ENCODE measurements around the gene SLC25A43.
"Not testable (repeated sequence)": the region's sequence is repeated elsewhere in the genome, so short reads cannot be mapped to it uniquely, and the experiment has no call there.

SLC25A43 gene
- 24.3 to 57.2 (median 46.2) reads per million in 18 experiments for total RNA-seq

DNA sequence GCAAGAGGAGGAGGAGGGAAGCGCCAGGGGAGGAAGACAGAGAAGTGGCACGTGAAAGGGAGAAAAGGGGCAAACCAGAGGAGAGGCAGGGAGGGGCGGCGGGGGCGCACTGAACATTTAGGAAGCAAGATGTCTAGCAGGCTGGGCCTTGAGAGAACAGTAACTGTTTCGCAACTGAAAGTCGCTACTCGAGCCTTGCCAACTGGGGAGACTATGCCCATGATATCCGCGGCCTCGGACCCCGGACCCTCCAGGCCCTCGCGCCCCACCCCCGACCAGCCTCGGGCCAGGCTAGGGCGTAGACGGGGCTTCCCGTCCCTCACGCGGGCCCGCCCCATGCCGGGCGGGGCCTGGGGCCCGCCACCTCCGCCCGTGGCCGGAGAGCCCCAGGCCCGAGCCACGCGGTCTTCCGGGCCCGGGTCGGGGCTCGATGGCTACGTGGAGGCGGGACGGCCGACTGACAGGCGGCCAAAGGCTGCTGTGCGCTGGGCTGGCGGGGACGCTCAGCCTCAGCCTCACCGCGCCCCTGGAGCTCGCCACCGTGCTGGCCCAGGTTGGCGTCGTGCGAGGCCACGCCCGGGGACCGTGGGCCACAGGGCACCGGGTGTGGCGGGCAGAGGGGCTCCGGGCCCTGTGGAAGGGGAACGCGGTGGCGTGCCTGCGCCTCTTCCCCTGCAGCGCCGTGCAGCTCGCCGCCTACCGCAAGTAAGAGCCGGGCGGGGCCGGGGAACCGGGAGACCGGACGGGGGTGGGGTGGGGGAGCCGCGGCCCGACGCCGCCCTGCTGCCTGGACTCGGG, at the start of gene SLC25A43:
SLC25A43 (plus strand) TSS at position 363 of the 798 bp plus-strand sequence; CDS start at position 431, 68 bp downstream.
- peak; percentile 41 to 60 for DNase-seq

DNA sequence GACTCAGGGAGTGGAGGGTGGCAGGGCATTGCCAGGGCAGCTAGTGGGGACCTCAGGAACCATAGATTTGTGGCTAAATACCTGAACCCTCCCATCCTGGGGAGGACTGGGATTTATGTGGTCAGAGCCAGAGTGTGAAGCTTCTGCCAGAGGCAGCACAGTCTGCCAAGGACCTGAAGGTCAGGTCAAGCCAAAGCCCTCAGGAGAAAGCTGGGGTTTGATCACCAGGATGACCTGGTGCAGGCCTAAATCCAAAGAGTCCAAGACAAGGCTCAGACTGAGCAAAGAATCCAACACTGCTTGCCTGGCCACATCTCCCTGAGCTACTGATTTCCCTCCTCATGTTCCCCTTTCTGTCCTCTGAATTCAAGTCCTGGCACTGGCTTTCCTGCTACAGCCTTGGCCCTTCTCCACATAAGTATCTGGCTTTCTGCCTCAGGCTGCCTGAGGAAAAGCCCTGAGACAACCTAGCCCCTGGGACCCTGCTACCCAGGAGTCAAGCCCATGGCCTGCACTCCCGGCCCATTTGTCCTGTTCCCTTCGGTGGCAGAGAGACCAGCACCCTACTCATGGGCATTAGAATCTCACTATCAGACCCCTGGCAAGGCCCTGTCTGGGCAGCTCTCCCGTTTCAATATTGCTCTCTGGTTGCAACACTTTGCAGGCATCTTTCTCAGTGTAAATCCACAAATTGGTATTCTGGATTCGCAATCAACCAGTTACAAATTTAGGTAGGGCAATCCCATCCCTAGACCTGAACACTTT, 39.3 kb upstream of the SLC25A43 start:
- no peak for DNase-seq

DNA sequence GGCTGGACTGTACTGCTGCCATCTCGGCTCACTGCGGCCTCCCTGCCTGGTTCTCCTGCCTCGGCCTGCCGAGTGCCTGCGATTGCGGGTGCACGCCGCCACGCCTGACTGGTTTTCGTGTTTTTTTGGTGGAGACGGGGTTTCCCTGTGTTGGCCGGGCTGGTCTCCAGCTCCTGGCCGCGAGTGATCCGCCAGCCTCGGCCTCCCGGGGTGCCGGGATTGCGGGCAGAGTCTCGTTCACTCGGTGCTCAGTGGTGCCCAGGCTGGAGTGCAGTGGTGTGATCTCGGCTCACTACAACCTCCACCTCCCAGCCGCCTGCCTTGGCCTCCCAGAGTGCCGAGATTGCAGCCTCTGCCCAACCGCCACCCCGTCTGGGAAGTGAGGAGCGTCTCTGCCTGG, 37.7 kb upstream of the SLC25A43 start:
- not testable (repeated sequence) for DNase-seq

DNA sequence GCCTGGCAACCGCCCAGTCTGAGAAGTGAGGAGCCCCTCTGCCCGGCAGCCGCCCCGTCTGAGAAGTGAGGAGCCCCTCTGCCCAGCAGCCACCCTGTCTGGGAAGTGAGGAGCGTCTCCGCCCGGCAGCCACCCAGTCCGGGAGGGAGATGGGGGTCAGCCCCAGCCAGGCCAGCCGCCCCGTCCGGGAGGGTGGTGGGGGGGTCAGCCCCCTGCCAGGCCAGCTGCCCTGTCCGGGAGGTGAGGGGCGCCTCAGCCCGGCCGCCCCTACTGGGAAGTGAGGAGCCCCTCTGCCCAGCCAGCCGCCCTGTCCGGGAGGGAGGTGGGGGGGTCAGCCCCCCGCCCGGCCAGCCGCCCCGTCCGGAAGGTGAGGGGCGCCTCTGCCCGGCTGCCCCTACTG, 37.1 kb upstream of the SLC25A43 start:
- not testable (repeated sequence) for DNase-seq

DNA sequence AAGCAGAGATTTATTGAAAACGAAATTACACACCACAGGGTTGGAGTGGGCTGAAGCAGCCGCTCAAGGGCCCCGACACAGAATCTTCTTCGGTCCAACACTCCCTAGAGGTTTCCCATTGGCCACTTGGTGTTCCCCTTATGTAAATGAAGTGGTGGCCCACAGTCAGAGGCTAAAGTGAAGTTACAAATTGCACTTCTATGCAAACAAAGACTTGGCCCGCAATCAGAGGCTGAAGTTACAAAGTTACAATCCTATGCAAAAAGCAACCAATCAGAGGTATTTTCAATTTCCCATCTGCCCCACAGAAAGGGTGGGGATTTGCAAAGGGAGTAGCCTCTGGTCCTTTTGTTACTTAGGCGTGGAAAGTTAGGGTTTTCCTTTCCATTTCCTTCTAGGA, 35.7 kb upstream of the SLC25A43 start:
- DNase-seq: no peak

DNA sequence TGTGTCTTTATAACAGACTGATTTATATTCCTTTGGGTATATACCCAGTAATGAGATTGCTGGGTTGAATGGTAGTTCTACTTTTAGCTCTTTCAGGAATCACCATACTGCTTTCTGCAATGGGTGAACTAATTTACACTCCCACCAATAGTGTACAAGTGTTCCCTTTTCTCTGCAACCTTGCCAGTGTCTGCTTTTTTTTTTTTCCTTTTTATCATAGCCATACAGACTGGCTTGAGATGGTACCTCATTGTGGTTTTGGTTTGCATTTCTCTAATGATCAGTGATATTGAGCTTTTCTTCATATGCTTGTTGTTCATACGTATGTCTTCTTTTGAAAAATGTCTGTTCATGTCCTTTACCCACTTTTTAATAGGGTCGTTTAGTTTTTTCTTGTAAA, 27.3 kb upstream of the SLC25A43 start:
- DNase-seq: not testable (repeated sequence)

DNA sequence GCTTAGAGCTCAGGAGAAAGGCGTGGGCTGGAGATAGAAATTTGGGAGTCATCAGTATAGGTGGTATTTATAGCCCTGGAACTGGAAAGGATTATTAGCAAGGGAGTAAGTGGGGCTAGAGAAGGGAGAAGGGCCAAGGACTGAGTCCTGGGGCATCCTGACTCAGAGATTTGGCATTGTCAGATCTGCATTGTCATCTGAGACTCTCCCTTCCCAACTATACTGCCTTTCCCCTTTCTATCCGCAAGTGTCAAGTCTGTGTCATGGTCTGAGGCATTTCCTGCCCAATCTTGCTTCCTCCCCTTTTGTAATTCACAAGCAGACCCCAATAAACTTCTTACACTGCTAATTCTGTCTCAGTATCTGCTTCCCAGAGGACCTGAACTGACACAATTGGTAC, 24.4 kb upstream of the SLC25A43 start:
- no peak for DNase-seq

DNA sequence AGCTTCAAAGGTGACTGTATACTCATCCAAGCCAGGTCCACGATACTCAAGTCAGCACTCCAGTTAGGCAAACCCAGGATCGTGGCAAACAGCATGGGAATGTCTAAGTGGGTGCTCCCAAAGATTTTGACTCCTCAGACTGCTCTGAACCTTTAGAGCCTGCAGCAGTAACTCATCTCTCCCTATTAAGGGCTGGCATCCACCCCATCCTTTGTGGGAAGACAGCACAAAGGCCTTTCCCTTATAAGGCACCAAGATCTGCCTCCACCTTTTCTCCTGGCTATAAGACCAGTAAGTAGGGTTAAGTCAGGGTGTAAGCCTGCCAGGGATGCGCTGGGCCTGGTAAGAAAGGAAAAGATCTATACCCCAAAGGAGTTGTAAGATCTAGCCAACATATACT, 23.6 kb upstream of the SLC25A43 start:
- no peak for DNase-seq

DNA sequence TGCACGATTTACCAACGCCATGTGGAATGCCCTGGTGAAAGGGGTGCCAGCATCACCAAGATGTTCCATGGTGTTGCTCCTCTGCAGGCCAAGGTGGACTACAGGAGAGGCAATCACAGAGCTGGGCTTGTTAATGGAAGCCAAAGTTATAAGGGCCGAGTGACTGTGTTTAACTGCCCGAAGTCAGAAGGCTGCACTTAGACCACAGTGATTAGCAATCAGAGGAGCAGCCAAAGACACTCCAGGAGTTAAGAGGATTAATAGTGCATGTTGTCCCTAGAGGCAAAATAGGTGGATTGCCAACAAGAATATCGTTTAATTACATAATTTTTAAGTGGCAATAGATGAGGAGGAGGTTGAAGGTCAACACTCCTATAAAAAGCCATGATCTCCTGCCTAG, 22.8 kb upstream of the SLC25A43 start:
- no peak for DNase-seq

DNA sequence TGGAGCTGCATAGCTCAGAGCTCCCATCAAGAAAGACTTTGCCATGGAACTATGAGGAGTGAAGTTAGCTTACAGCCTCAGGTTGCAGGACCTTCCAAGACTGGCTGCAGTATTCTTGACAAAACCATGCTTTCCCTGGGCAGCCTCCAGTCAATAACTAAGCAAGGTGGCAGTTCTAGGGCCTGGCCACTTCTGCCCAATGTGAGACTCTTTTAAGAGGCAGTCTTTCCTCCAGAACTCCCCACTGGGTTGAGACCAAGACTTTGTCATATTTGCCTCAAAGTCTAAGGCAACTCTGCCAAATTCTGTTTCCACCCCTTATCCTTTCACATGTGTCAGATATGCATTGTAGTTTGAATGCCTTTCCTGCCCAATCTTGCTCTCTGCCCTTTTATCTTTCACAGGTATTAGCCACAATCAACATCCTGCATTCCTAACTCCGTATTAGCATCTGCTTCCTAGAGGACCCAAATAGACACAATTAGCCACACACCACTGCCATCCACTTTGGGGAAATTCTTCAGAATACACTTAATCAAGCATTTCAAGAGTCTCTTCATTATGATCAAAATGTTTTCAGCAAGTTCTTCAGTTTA, 17.7 kb upstream of the SLC25A43 start:
- no peak for DNase-seq

DNA sequence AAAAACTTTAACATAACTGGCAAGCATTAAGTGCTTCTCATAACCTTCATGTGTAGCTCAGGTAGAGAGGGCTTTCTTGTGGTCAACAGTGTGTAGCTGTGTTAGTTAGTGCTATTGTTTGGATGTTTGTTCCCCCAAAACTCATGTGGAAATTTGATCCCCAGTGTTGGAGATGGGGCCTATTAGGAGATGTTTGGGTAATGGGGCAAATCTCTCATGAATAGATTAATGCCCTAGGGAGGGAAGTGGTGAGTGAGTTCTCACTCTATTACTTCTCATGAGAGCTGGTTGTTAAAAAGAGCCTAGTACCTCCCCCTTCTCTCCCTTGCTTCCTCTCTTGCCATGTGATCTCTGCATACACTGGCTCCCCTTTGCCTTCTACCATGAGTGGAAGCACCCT, 16.5 kb upstream of the SLC25A43 start:
- DNase-seq: no peak

DNA sequence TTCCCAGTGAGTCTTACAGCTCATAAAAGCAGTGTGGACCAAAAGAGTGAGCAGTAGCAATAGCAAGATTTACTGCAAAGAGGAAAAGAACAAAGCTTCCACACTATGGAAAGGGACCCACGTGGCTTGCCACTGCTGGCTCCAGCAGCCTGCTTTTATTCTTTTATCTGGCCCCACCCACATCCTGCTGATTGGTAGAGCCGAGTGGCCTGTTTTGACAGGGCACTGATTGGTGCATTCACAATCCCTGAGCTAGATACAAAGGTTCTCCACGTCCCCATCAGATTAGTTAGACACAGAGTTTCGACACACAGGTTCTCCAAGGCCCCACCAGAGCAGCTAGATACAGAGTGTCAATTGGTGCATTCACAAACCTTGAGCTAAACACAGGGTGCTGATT, 12.5 kb upstream of the SLC25A43 start:
- DNase-seq: not testable (repeated sequence)

DNA sequence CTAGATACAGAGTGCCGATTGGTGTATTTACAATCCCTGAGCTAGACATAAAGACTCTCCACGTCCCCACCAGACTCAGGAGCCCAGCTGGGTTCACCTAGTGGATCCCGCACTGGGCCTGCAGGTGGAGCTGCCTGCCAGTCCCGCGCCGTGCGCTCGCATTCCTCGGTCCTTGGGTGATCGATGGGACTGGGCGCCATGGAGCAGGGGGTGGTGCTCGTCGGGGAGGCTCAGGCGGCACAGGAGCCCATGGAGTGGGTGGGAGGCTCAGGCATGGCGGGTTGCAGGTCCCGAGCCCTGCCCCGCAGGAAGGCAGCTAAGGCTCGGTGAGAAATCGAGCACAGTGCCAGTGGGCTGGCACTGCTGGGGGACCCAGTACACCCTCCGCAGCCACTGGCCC, 11.7 kb upstream of the SLC25A43 start:
- not testable (repeated sequence) for DNase-seq

DNA sequence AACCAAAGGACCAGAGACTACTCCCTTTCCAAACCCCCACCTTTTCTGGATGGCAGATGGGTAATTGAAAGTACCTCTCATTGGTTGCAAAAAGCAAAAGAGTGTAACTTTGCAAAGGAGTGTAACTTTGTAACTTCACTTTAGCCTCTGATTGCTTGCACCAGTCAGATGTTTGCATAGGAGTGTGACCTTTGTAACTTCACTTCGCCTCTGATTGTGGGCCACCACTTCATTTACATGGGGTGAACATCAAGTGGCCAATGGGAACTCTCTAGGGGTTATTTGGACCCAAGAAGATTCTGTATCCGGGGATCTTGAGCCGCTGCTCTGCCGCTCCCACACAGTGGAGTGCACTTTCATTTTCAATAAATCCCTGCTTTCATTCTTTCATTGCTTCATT, 9.9 kb upstream of the SLC25A43 start:
- DNase-seq: no peak

DNA sequence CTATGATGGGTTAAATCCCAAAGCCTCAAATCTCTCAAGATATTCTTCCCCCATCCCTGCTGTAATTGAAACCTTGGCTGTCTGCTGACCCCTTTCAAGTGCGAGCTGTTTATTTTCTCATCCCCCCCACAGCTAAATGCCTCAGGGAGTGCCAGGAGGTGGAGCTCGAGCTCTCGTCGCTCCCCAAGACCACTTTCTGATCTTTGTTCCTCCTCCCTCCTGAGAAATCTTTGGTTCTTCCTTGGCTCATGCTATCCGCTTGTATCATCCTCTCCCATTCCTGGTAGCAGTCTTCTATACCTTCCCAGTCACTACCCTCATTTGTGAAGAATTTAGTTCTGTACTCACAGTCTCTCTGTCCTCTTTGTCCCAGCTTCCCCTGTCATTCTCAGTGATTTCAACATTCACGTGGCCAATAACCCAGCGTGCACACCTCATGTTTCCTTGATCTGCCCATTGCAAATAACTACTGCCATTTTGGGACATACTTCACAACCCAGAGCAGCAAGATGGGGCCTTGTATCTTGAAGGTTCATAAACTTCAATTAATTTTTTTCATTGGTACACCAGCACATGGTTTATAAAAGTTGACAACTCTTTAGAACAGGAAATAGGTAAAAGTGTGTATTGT, 9.2 kb upstream of the SLC25A43 start:
- no peak for DNase-seq

DNA sequence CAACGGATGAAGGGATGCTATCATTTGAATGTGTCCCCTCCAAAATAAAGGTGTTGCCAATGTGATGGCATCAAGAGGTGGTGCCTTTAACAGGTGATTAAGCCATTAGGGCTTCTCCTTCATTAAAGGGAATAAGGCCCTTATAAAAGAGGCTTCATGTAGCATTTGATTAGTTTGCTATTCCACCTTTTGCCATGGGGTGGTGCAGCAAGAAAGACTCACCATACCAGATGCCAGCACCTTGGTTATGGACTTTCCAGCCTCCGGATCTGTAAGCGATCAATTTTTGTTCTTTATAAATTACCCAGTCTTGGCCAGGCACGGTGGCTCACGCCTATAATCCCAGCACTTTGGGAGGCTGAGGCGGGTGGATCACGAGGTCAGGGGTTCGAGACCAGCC, 7.9 kb upstream of the SLC25A43 start:
- peak in 1 of 2 donors; percentile 20 for DNase-seq

DNA sequence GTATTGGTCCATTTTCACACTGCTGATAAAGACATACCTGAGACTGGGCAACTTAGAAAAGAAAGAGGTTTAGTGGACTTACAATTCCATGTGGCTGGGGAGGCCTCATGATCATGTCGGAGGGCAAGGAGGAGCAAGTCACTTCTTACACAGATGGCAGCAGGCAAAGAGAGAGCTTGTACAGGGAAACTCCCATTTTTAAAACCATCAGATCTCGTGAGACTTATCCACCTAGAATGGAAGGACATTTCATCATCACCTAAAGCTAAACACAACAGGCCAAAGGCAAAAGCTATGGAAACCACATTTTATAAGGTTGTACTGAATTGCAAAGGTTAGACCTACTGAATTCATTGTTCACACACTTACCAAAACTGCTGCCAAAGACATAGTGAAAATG, 6.0 kb upstream of the SLC25A43 start:
- no peak for DNase-seq

DNA sequence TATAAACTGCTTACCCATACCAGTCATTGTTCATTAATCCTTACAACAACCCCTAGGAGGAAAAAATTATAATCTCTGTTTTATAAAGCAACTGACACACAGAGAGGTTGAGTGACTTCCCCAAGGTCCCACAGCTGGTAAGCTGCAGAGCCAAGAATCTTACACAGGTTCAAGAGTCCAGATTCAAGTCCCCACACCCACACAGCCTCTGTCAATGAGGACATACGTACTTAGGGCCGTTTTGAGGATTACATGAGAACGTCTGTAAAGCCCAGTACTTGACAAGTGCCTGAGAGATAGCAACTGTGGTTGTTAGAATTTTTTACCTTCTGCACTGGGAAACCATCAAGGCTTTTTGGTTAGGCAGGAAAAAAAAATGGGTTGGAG, 556 bp upstream of the SLC25A43 start:
- peak; percentile 28 to 31 for DNase-seq

DNA sequence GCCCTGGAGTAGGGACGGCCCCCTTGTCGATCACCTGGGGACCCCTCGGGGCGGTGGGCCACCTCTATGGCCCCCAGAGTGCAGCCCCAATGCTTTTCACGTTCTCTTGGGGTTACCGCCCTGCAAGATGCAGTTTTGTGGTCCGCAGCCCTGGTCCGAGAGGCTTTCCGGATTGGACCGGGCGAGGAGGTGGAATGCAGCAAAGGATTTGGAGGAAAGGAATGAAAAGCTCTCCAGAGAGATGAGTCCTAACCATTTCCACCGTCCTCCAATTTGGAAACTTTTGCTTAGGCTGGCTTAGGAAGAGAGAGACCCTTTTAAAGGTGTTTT, 601 bp downstream of the SLC25A43 start:
- no peak for DNase-seq

DNA sequence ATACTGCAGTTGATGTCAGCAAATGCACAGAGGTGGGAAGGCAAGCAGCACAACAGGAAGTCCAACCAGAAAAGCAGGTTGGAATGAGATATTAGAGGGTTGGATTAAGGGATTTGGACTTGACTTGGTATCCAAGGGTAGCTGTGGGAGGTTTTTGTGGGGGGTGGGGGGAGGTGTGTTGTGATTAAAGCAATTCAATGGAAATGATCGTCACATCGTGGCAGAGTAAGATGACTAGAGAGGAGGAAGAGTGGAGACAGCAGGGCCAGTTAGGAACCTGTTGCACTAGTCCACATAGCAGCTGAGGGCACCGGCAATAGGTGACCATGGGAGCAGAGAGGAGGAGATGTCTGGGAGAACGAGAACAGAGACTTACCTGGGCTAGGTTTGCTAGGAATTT, 2.4 kb downstream of the SLC25A43 start:
- DNase-seq: no peak

DNA sequence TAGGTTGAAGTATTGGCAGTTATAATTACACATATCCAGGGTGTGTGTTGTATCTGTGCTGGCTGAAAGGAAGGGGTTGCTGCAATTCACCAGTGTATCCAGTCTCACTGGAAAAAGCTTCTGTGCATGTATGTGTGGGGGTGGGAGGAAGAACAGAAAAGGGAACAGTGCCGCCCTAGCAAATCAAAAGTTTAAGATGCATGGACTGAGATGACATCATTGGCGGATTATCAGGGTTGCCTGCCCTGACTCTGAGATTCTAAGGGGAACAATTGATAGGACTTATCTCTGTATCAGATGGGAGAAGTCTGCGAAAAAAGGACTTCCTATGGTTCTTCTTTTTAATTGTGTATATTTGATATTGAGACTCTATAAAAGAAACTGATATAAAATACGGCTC, 3.5 kb downstream of the SLC25A43 start:
- peak; percentile 68 to 74 for DNase-seq

DNA sequence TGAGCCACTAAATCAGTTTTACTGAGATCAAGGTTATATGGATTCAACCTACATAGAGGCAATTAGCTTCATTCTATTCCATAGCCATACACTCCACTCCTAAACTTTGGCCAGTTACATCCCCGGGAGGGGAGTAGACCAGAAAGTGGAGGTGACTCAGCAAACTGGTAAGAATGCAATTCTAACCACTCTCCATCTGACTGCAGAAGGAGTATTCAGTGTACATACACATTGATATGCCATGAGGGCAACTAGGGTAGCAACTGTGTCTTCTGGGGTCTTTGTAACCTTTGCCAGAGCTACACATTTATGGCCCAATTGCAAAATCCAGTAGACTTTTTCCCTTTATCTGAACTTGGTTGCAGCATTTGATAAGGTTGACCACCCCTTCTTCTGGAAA, 7.6 kb downstream of the SLC25A43 start:
- no peak for DNase-seq

DNA sequence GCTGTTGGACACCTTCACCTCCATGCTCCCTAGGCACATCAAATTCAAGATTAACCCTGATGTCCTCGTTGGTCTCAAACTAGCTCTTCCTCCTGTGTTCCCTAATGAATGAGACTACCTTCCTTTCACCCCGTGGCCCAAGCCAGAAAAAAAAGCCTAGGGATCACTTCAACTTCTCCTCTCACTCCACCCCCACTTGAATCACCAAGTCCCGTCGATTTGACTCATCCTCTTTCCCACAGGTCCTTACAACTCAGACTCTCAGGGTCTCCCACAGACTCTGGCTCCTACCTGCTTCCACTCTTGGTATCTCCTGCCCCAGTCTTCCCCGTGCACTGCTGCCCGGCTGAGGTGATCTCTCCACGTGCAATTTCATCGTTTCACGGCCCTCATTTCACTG, 8.5 kb downstream of the SLC25A43 start:
- DNase-seq: peak in 1 of 2 donors; percentile 14
